Left lung (tissue), 10 donors: ENCODE results near the gene PICK1. TPM values are rescaled to one million over a fixed set of nuclear protein-coding genes. Genes with fewer than 3 reads are reported as not detected.

Experiments used
- ATAC-seq: fragments of 200-7000 bp; cut with Tn5 transposase; one replicate; pipeline ENCODE4 v1.9.1; 2020; ENCODE audit warnings: moderate library complexity
- DNase-seq, 4 donors: peaks; one replicate each; pipeline ENCODE4 v3.0.0-alpha.2; 2013 to 2020
- H3K27ac ChIP-seq, 2 donors: fragments of 200-600 bp; sonication (generic) in 1 of 2; one replicate each; pipeline versions ENCODE4 v1.5.0 to v1.8.0; 2020 to 2021
- H3K27me3 ChIP-seq, 2 donors: fragments of 200-600 bp; sonication (generic) in 1 of 2; one replicate each; pipeline versions ENCODE4 v1.5.0 to v1.8.0; 2020 to 2021
- H3K36me3 ChIP-seq, 2 donors: fragments of 200-600 bp; sonication (generic) in 1 of 2; one replicate each; pipeline versions ENCODE4 v1.5.0 to v1.8.0; 2020 to 2021
- H3K4me1 ChIP-seq, 2 donors: fragments of 200-600 bp; one replicate each; pipeline ENCODE4 v1.8.0; 2021
- H3K4me3 ChIP-seq, 2 donors: fragments of 200-600 bp; sonication (generic) in 1 of 2; one replicate each; pipeline versions ENCODE4 v1.5.0 to v1.8.0; 2020 to 2021; ENCODE audit warnings: mild to moderate bottlenecking in 1 of 2
- H3K9me3 ChIP-seq, 2 donors: fragments of 200-600 bp; sonication (generic) in 1 of 2; one replicate each; pipeline versions ENCODE4 v1.5.0 to v1.8.0; 2020 to 2021
- intact Hi-C, 2 donors: fragments of 100-400 bp; cut with DNase I; formaldehyde crosslinking; loops; one replicate each; pipeline versions ENCODE4 v1.11.2 to v1.14.2; 2022
- polyA plus RNA-seq, 6 donors: library from polyadenylated mRNA; unstranded; fragments of 120-200 nt; gene quantifications; one replicate each; pipeline ENCODE4 v1.2.1, GENCODE V29; 2013; ENCODE audit not compliant: insufficient read length in 6 of 6
- total RNA-seq, 2 donors: library from RNA; stranded (reverse); fragmentation: NEBNext Ultra II Directional; extraction: Animal tissue kit (Norgen Biotek cat#: 25700); gene quantifications; one replicate each; pipeline ENCODE4 v1.2.1, GENCODE V29; 2021
- TF ChIP-seq, protein P1 (sequence below), 2 donors: fragments of 200-600 bp; sonication (generic) in 1 of 2; IDR thresholded peaks; one replicate each; pipeline versions ENCODE4 v1.5.0 to v1.8.0; 2021; ENCODE audit warnings: antibody characterized with exemption in 2 of 2
- donor health status: DM: no; HTN: yes; CAD: no.
- donor health status: DM: no; HTN: no; CAD: no.

The PICK1 gene
- total and polyA plus RNA-seq, 8 donors = 22.8 to 39.5 (median 28.3) TPM

DNA sequence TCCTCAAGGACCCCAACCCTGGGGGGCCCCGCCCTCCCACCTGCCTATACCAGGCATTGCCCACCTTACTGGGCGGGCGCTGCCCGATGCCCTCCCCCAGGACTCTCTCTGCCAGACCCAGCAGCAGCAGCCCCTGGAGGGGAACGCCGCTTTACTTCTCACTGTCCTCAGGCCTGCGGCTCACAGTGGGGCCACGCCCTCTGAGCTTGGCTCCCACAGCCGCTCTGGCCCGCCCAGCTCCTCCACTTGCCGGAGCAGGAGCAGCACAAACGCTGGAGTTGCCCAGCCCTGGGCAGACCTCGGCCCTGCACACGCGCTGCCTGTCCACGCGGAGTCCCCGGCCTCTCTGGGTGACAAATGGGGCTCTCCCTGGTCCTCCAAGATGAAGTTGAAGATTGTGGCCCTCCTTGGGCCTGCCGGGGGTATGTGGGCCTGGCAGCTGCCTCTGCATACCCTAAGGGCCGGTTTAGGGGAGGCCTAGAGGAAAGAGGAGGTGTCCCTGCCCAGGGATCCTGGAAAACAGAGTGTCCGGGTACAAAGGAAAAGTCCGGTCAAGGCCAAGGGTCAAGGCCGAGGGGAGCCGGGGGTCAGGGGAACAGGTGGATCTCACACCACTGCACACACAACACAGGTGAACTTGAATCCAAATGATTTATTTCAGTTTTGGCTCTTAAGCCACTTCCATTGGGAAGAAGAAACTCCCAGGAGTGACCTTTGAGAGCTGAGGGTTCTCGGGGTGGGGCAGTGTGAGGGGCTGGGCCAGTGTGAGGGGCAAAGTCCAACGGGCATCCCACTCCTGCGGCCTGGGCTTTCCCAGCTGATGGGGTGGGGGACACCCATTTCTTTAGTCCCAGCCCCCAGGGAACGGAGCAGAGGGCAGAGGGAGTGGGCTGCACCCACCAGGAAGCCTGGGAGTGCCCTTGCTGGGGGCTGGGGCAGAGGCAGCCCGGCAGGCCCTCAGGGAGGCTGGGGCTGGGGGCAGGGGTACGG is 54.0 kb downstream of the PICK1 start:
- Histone ChIP-seq H3K27ac (no peak overlapping the region), H3K4me3 (no peak overlapping the region), H3K36me3 (no peaks in the 10 kb centered on the region), H3K9me3 (no peaks in the 10 kb centered on the region), H3K4me1 (peaks cover 0 to 6% of the 10 kb centered on the region in 2 donors), H3K27me3 (no peaks in the 10 kb centered on the region)
- peak in 3 of 4 donors; percentile 26 to 69 (median 36) for DNase-seq
- ATAC-seq = peak; percentile 68
- intact Hi-C loops = loop anchor here in 1 of 2 donors (10.0 kb wide), 1 partner anchor 244 kb away; no protein-coding TSS in a partner anchor
- TF ChIP-seq, protein P1, sequence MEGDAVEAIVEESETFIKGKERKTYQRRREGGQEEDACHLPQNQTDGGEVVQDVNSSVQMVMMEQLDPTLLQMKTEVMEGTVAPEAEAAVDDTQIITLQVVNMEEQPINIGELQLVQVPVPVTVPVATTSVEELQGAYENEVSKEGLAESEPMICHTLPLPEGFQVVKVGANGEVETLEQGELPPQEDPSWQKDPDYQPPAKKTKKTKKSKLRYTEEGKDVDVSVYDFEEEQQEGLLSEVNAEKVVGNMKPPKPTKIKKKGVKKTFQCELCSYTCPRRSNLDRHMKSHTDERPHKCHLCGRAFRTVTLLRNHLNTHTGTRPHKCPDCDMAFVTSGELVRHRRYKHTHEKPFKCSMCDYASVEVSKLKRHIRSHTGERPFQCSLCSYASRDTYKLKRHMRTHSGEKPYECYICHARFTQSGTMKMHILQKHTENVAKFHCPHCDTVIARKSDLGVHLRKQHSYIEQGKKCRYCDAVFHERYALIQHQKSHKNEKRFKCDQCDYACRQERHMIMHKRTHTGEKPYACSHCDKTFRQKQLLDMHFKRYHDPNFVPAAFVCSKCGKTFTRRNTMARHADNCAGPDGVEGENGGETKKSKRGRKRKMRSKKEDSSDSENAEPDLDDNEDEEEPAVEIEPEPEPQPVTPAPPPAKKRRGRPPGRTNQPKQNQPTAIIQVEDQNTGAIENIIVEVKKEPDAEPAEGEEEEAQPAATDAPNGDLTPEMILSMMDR (IDR thresholded peaks at IDR 0.05) = no peak

DNA sequence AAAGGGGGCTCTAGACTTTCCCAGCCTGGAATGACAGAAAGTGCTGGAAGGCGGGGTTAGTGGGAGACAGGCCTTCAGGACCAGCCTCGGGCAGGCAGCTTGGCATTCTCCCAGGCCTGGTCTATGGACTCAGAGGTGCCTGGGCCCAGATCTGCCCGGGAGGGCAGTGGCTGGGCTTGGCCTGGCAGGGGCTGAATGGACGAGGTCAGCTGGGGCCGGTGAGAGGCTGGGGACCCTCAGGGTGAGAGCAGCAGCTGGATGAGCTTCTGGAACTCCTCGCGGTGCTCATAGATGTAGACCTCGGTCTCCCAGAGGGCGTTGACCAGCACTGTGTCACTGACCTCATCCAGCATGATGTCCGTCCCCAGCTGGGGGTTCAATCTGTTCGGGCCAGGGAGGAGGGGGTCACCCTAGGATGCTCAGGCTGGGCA is 54.7 kb downstream of the PICK1 start:
- DNase-seq (peak in 1 of 4 donors; percentile 29), ATAC-seq (no peak)
- intact Hi-C loops = loop anchor here in 1 of 2 donors (10.0 kb wide), 1 partner anchor 243 kb away; no protein-coding TSS in a partner anchor
- Histone ChIP-seq H3K27me3 (no peaks in the 10 kb centered on the region), H3K4me3 (no peak overlapping the region), H3K4me1 (peaks cover 0 to 6% of the 10 kb centered on the region in 2 donors), H3K27ac (no peak overlapping the region), H3K9me3 (no peaks in the 10 kb centered on the region), H3K36me3 (no peaks in the 10 kb centered on the region)
- TF ChIP-seq, protein P1 (IDR thresholded peaks at IDR 0.05) = no peak

DNA sequence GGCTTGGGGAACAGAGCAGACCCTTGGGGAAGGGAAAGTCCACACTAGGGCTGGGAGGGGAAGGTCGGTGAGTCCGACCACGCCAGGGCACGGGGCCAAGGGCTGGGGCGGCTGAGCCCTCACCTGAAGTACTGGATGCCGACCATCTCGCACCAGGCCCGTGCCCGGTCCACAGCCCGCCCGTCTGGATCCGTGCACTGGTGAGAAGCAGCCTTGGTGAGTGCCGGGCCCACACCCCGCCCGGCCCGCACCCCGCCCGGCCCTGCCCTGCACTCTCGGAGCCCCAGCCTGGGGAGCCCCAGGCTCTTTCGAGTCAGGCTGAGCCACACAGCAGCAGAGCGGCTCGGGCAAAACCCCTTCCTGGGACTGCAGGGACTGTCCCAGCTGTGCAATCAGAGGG is 55.2 kb downstream of the PICK1 start:
- Histone ChIP-seq H3K4me1 (peaks cover 0 to 6% of the 10 kb centered on the region in 2 donors), H3K4me3 (no peak overlapping the region), H3K9me3 (no peaks in the 10 kb centered on the region), H3K27me3 (no peaks in the 10 kb centered on the region), H3K36me3 (no peaks in the 10 kb centered on the region), H3K27ac (no peak overlapping the region)
- no peak for ATAC-seq
- TF ChIP-seq, protein P1 (IDR thresholded peaks at IDR 0.05) = no peak
- intact Hi-C loops = loop anchor here in 1 of 2 donors (10.0 kb wide), 1 partner anchor 242 kb away; no protein-coding TSS in a partner anchor
- peak in 1 of 4 donors; percentile 74 for DNase-seq

DNA sequence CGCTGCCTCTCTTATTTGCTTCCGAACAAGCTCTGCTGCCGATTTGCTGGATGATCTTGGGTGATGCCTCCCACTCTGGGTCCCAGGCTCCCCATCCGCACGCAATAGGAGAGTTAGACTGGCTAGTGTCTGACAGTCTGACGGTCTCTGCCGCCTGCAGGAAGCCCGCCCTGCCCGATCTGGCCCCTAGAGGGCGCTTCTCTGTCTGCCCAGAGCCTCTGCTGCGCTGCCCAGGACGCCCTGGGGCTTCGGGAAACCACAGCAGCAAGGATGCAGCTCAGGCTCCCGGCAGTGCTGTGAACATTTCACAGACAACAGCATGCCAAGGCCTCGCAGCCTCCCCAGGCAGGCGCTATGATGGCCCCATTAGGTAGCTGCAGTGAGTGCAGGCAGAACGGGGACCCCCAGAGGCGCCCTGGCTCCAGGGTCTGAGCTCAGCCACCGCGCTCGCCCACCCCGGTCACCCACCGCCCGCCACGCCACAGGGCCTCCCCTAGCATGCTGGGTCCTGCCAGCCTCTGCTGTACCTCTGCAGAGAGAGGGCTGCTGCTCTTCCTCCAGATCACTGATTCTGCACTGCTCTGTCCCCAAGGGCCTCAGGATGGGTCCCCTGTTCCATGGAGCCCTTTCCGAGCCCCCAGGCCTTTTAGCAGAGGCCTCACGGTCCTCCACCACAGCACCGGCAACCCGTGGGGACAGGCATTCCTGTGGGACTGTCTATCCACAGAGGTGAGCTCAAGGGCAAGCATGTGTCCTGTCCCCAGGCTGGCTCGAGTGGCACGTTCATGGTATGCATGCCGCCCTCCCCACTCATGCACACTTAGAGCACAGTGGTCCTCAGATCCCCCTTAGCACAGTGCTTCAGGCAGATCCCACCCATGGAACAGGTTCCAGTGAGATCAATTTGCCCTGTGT is 57.5 kb downstream of the PICK1 start:
- peak; percentile 92 for ATAC-seq
- intact Hi-C loops = loop anchor here in 1 of 2 donors (10.0 kb wide), 1 partner anchor 240 kb away; no protein-coding TSS in a partner anchor
- no peaks in the 10 kb centered on the region for H3K9me3 ChIP-seq
- DNase-seq = peak; percentile 68 to 95 (median 84)
- H3K4me1 ChIP-seq = peaks cover 0 to 6% of the 10 kb centered on the region in 2 donors
- no peak overlapping the region for H3K27ac ChIP-seq
- H3K36me3 ChIP-seq = no peaks in the 10 kb centered on the region
- no peak overlapping the region for H3K4me3 ChIP-seq
- H3K27me3 ChIP-seq = no peaks in the 10 kb centered on the region
- TF ChIP-seq, protein P1 (IDR thresholded peaks at IDR 0.05) = peak; percentile 92 to 99
